H1 (cell line): ENCODE results near the gene FMOD. TPM values are rescaled to one million over a fixed set of nuclear protein-coding genes. Genes with fewer than 3 reads are reported as not detected.

Experiments
- CTCF ChIA-PET: fragments of 300-600 bp; sonication (Branson Sonifier 250); formaldehyde crosslinking; loops from one replicate; lab custom pipeline; 2021; ENCODE audit not compliant: partially characterized antibody; lab: Charles Lee
- POLR2A ChIA-PET: fragments of 300-600 bp; sonication (Branson Sonifier 250); formaldehyde crosslinking; loops from one replicate; lab custom pipeline; 2021; ENCODE audit warnings: inconsistent platforms; ENCODE audit not compliant: partially characterized antibody; lab: Charles Lee
- DNase-seq, 2 experiments: peaks; one replicate each; pipeline versions ENCODE4 v3.0.0 to v3.0.0-alpha.2; 2010 to 2022; ENCODE audit warnings: low spot score in 2 of 2, low read depth in 1 of 2, mixed read lengths in 1 of 2
- FAIRE-seq: peaks from 2 replicates; lab custom pipeline; 2011; peaks lifted over from hg19 to GRCh38; lab: Jason Lieb, UNC
- H2AFZ ChIP-seq: 2 replicates; pipeline ENCODE4 v1.8.1; 2012; ENCODE audit warnings: low read length, inconsistent platforms
- H2AK5ac ChIP-seq: 2 replicates; pipeline ENCODE4 v1.6.1; 2013; ENCODE audit warnings: low read depth, low read length
- H2BK120ac ChIP-seq: replicated peaks from 2 replicates; pipeline ENCODE3; 2013; ENCODE audit warnings: low read depth, low read length, inconsistent platforms
- H2BK12ac ChIP-seq: 2 replicates; pipeline ENCODE4 v1.6.1; 2013; ENCODE audit warnings: low read depth, low read length
- H2BK15ac ChIP-seq: 2 replicates; pipeline ENCODE4 v1.6.1; 2013; ENCODE audit warnings: low read length
- H2BK20ac ChIP-seq: 2 replicates; pipeline ENCODE4 v1.6.1; 2013; ENCODE audit warnings: low read length
- H2BK5ac ChIP-seq: 2 replicates; pipeline ENCODE4 v1.6.1; 2013; ENCODE audit warnings: low read depth, low read length
- H3K14ac ChIP-seq: 2 replicates; pipeline ENCODE4 v1.6.1; 2013; ENCODE audit warnings: inconsistent platforms; ENCODE audit not compliant: insufficient read length
- H3K18ac ChIP-seq: 2 replicates; pipeline ENCODE4 v1.6.1; 2013; ENCODE audit warnings: low read length; ENCODE audit errors: extremely low read depth
- H3K23ac ChIP-seq: 2 replicates; pipeline ENCODE4 v1.6.1; 2013; ENCODE audit warnings: inconsistent platforms; ENCODE audit not compliant: insufficient read length
- H3K23me2 ChIP-seq: 2 replicates; pipeline ENCODE4 v1.6.1; 2013; ENCODE audit warnings: low read depth, low read length
- H3K27ac ChIP-seq: 2 replicates; pipeline ENCODE4 v1.6.1; 2011; ENCODE audit warnings: low read depth, low read length, inconsistent platforms
- H3K27me3 ChIP-seq, 4 experiments: replicated peaks in 1 of 4; 1 replicate in 1 of 4; 2 replicates in 3 of 4; pipeline versions ENCODE4 v1.6.1 to v1.8.1; 2011 to 2013; ENCODE audit warnings: low read length in 3 of 4, mild to moderate bottlenecking in 3 of 4, inconsistent platforms in 2 of 4, mixed read lengths in 2 of 4, moderate library complexity in 1 of 4; ENCODE audit not compliant: control insufficient read depth in 3 of 4, insufficient read depth in 3 of 4; ENCODE audit errors: extremely low read depth in 1 of 4
- H3K36me3 ChIP-seq, 4 experiments: 2 replicates each; pipeline versions ENCODE4 v1.6.1 to v1.8.1; 2011 to 2013; ENCODE audit warnings: mild to moderate bottlenecking in 4 of 4, low read length in 3 of 4, moderate library complexity in 2 of 4, control low read depth in 1 of 4, inconsistent platforms in 1 of 4; ENCODE audit not compliant: insufficient read depth in 4 of 4, control insufficient read depth in 2 of 4
- H3K4ac ChIP-seq: replicated peaks from 2 replicates; pipeline ENCODE3; 2013; ENCODE audit warnings: low read length, low read depth, mixed read lengths, inconsistent platforms; ENCODE audit not compliant: insufficient read length
- H3K4me1 ChIP-seq, 4 experiments: replicated peaks in 1 of 4; 1 replicate in 1 of 4; 2 replicates in 3 of 4; pipeline versions ENCODE4 v1.6.1 to v1.8.1; 2011 to 2013; ENCODE audit warnings: low read length in 3 of 4, inconsistent platforms in 2 of 4, mixed read lengths in 1 of 4; ENCODE audit not compliant: insufficient read depth in 4 of 4, control insufficient read depth in 3 of 4
- H3K4me2 ChIP-seq, 2 experiments: 2 replicates each; pipeline versions ENCODE4 v1.6.1 to v1.8.1; 2011 to 2013; ENCODE audit warnings: low read depth in 2 of 2, low read length in 2 of 2, control low read depth in 1 of 2, inconsistent platforms in 1 of 2, mild to moderate bottlenecking in 1 of 2; ENCODE audit not compliant: insufficient read depth in 1 of 2
- H3K4me3 ChIP-seq, 4 experiments: fragments of 200-600, 300-600 bp in 1 of 4; sonication (generic), shearing (Covaris generic), sonication (Bioruptor Twin) in 1 of 4; 2 replicates each; pipeline versions ENCODE4 v1.5.1 to v1.8.1; 2011 to 2016; ENCODE audit warnings: low read length in 4 of 4, low read depth in 3 of 4, control low read depth in 2 of 4, inconsistent platforms in 2 of 4, mild to moderate bottlenecking in 2 of 4, mixed read lengths in 1 of 4, moderate library complexity in 1 of 4; ENCODE audit not compliant: insufficient read depth in 2 of 4; ENCODE audit errors: extremely low read depth in 1 of 4
- H3K56ac ChIP-seq: replicated peaks from 2 replicates; pipeline ENCODE3; 2013; ENCODE audit warnings: low read depth, mild to moderate bottlenecking, mixed read lengths, low read length, inconsistent platforms; ENCODE audit not compliant: insufficient read length
- H3K79me1 ChIP-seq: 2 replicates; pipeline ENCODE4 v1.6.1; 2013; ENCODE audit warnings: low read depth, low read length, control low read depth
- H3K79me2 ChIP-seq, 2 experiments: 2 replicates each; pipeline versions ENCODE4 v1.6.1 to v1.8.1; 2012 to 2013; ENCODE audit warnings: low read length in 2 of 2, mild to moderate bottlenecking in 2 of 2, inconsistent platforms in 1 of 2; ENCODE audit not compliant: insufficient read depth in 2 of 2, control insufficient read depth in 1 of 2
- H3K9ac ChIP-seq, 4 experiments: replicated peaks in 1 of 4; 1 replicate in 1 of 4; 2 replicates in 3 of 4; pipeline versions ENCODE4 v1.6.1 to v1.8.1; 2011 to 2013; ENCODE audit warnings: low read depth in 3 of 4, low read length in 3 of 4, control low read depth in 2 of 4, mild to moderate bottlenecking in 2 of 4, moderate library complexity in 2 of 4, inconsistent platforms in 1 of 4; ENCODE audit errors: extremely low read depth in 1 of 4
- H3K9me3 ChIP-seq, 2 experiments: 2 replicates each; pipeline versions ENCODE4 v1.6.1 to v1.8.1; 2012 to 2013; ENCODE audit warnings: mild to moderate bottlenecking in 2 of 2, moderate library complexity in 2 of 2, control low read depth in 1 of 2, inconsistent platforms in 1 of 2, low read depth in 1 of 2, low read length in 1 of 2, mixed read lengths in 1 of 2; ENCODE audit not compliant: insufficient read depth in 2 of 2
- H4K20me1 ChIP-seq, 2 experiments: replicated peaks in 1 of 2; 2 replicates each; pipeline versions ENCODE3 to v1.8.1; 2011 to 2013; ENCODE audit warnings: inconsistent platforms in 2 of 2, low read length in 2 of 2, mild to moderate bottlenecking in 1 of 2; ENCODE audit not compliant: insufficient read depth in 2 of 2, control insufficient read depth in 1 of 2
- H4K5ac ChIP-seq: 2 replicates; pipeline ENCODE4 v1.6.1; 2013; ENCODE audit warnings: low read length, low read depth, mixed read lengths, inconsistent platforms; ENCODE audit not compliant: insufficient read length
- H4K8ac ChIP-seq: 2 replicates; pipeline ENCODE4 v1.8.0; 2013; ENCODE audit warnings: mild to moderate bottlenecking, moderate library complexity, low read length, inconsistent platforms; ENCODE audit not compliant: insufficient read depth; ENCODE audit errors: extremely low read depth
- H4K91ac ChIP-seq: replicated peaks from 2 replicates; pipeline ENCODE3; 2013; ENCODE audit warnings: low read length, mixed read lengths, inconsistent platforms; ENCODE audit not compliant: insufficient read length
- CBX8 ChIP-seq: fragments of 300-800, 300-1000 bp; sonication (generic); IDR thresholded peaks from 2 replicates; pipeline ENCODE4 v1.7.1; 2016; ENCODE audit warnings: low read depth, low read length, borderline replicate concordance
- POU5F1 ChIP-seq: IDR thresholded peaks from 2 replicates; pipeline ENCODE4 v1.6.1; 2011; ENCODE audit warnings: low read depth, mild to moderate bottlenecking, low read length, moderate library complexity
- SP1 ChIP-seq: IDR thresholded peaks from 2 replicates; pipeline ENCODE4 v1.6.1; 2011; ENCODE audit warnings: low read depth, low read length
- WGBS, 2 experiments: shearing (Covaris generic) in 1 of 2; methylation state at CpG; one replicate each; pipeline versions ENCODE4 v1.1.6 to v1.1.7; 2013 to 2015; ENCODE audit warnings: low lambda C conversion rate in 2 of 2, mixed read lengths in 2 of 2, inconsistent platforms in 1 of 2, low coverage in 1 of 2, missing lambda C conversion rate in 1 of 2; ENCODE audit not compliant: insufficient replicate concordance in 2 of 2, insufficient coverage in 1 of 2, insufficient read length in 1 of 2; ENCODE audit errors: extremely low coverage in 1 of 2, missing lambda C conversion rate in 1 of 2; 5-methylcytosine and 5-hydroxymethylcytosine counted together
- polyA plus RNA-seq, 7 experiments: library from polyadenylated mRNA; depleted of rRNA in 3 of 7; stranded (reverse) in 5 of 7; unstranded in 2 of 7; fragments of >200 nt in 5 of 7; fragments of 200-250 nt in 2 of 7; gene quantifications; 1 replicate in 5 of 7; 2 replicates in 1 of 7; 4 replicates in 1 of 7; pipeline versions ENCODE4 v1.2.1 to v1.2.3, GENCODE V29; 2011 to 2013; ENCODE audit warnings: missing spikeins in 2 of 7, mixed read lengths in 2 of 7
- total RNA-seq: library from RNA; stranded (reverse); fragmentation: NEBNext Ultra II Directional; extraction: Animal tissue kit (Norgen Biotek cat#: 25700); gene quantifications from 2 replicates; pipeline ENCODE4 v1.2.1, GENCODE V29; 2021

Gene FMOD
- total and polyA plus RNA-seq, 2 of the 8 experiments (the other 6 are each of a cell fraction or from before 2014, with no cell fraction given): 0.17 to 0.32 TPM

DNA sequence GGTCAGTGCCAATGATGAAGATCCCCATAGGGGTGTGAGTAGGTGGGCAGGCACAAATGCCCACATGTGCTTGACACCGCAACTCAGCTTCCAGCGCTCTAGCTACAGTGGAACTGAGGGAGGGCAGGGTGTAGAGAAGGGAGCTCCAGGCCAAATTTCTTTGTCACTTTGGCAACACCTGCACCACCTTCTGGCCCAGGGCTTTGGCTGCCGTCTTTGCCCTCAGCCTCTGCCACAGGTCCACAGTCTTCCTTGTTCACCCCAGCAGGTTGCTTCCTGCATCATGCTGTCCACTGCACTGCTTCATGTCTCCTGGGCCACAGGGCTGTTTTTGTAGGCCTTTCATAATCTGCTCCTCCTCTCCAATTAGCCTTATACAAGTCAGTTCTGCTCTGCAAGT lies 20.4 kb upstream of the FMOD start:
- Histone ChIP-seq H3K56ac (no peak overlapping the region), H3K4me3 (no peak overlapping the region), H3K79me1 (no peaks in the 10 kb centered on the region), H3K14ac (no peak overlapping the region), H3K9ac (no peak overlapping the region), H3K4me1 (no peaks in the 10 kb centered on the region), H2AFZ (no peak overlapping the region), H2BK12ac (no peak overlapping the region), H3K27ac (no peak overlapping the region), H3K23ac (no peak overlapping the region), H2BK5ac (no peak overlapping the region), H3K79me2 (no peaks in the 10 kb centered on the region), H2BK15ac (no peak overlapping the region), H2BK120ac (no peak overlapping the region), H3K23me2 (no peaks in the 10 kb centered on the region), H2BK20ac (no peak overlapping the region), H4K5ac (no peak overlapping the region), H2AK5ac (no peak overlapping the region), H4K20me1 (no peaks in the 10 kb centered on the region), H4K91ac (no peak overlapping the region), H3K4ac (no peak overlapping the region), H3K18ac (no peak overlapping the region), H3K27me3 (no peaks in the 10 kb centered on the region), H3K4me2 (no peak overlapping the region), H4K8ac (no peak overlapping the region), H3K36me3 (no peaks in the 10 kb centered on the region), H3K9me3 (no peaks in the 10 kb centered on the region)
- TF ChIP-seq SP1: no peak
- no peak for TF ChIP-seq CBX8
- TF ChIP-seq POU5F1: no peak
- no peak for DNase-seq
- no peak for FAIRE-seq
- WGBS, 2 experiments: 90% methylated on average over 3 of the region's 3 CpGs; no CpG with 5 or more reads in 1 of the 2 experiments
- CTCF ChIA-PET: interaction anchor here (0.7 to 1.2 kb wide), 2 partner anchors 11 to 70 kb away, joined by 3 read pairs; no protein-coding TSS in a partner anchor
- POLR2A ChIA-PET: no interaction called here
